Measurements from ENCODE around the gene MRTFB. TPM values are rescaled to one million over a fixed set of nuclear protein-coding genes. Genes with fewer than 3 reads are reported as not detected.

The MRTFB gene
- total RNA-seq, 4 donors from 2014 or later, result 17.1 to 77.8 (median 21.9) TPM

- peaks cover 0 to 1% (median under 1%) of the 10 kb centered on the region in 3 donors for H3K9me3 ChIP-seq
- H3K27me3 ChIP-seq, result no peaks in the 10 kb centered on the region
- no peak for DNase-seq
- H3K4me3 ChIP-seq, result no peak overlapping the region
- no peaks in the 10 kb centered on the region for H3K36me3 ChIP-seq
- intact Hi-C loops (cut with DNase I), result no loop called here
- WGBS, 2 donors, result 77 to 78% methylated on average over 3 to 7 of the region's 7 CpGs
- no peak overlapping the region for H3K27ac ChIP-seq
- TF ChIP-seq POLR2A (IDR thresholded peaks at IDR 0.05) (no peak), CTCF (IDR thresholded peaks at IDR 0.05) (no peak)
- peaks cover 0 to 22% (median 0%) of the 10 kb centered on the region in 3 donors for H3K4me1 ChIP-seq
Observed at GRCh38 chr16:14283786-14284185, 212.7 kb downstream of the MRTFB start.

- no peaks in the 10 kb centered on the region for H3K36me3 ChIP-seq
- H3K27me3 ChIP-seq, result no peaks in the 10 kb centered on the region
- no peak for DNase-seq
- TF ChIP-seq POLR2A (IDR thresholded peaks at IDR 0.05), result no peak
- no peak for TF ChIP-seq CTCF (IDR thresholded peaks at IDR 0.05)
- WGBS, 2 donors, result 72 to 76% methylated on average over 5 of the region's 5 CpGs
- H3K4me1 ChIP-seq, result peaks cover 0 to 22% (median 0%) of the 10 kb centered on the region in 3 donors
- no peak overlapping the region for H3K27ac ChIP-seq
- intact Hi-C loops (cut with DNase I), result no loop called here
- H3K4me3 ChIP-seq, result no peak overlapping the region
- peaks cover 0 to 7% (median 7%) of the 10 kb centered on the region in 3 donors for H3K9me3 ChIP-seq
Observed at GRCh38 chr16:14284371-14284770, 213.3 kb downstream of the MRTFB start.

GRCh38 chr16:14284930-14285512 is 213.9 kb downstream of the MRTFB start:
- no peak for DNase-seq
- 0% methylated on average over 15 of the region's 23 CpGs for WGBS, 2 donors
- Histone ChIP-seq H3K27ac (peak overlapping the region; percentile 83 to 93 (median 88)), H3K36me3 (no peaks in the 10 kb centered on the region), H3K4me3 (peak overlapping the region; percentile 71 to 80 (median 76)), H3K4me1 (peaks cover 0 to 22% (median 0%) of the 10 kb centered on the region in 3 donors), H3K27me3 (no peaks in the 10 kb centered on the region), H3K9me3 (peaks cover 5 to 13% (median 13%) of the 10 kb centered on the region in 3 donors)
- intact Hi-C loops (cut with DNase I), result no loop called here
- TF ChIP-seq POLR2A (IDR thresholded peaks at IDR 0.05) (no peak), CTCF (IDR thresholded peaks at IDR 0.05) (peak in 4 of 6 experiments; percentile 8 to 42 (median 33))

GRCh38 chr16:14285513-14286367 is 214.6 kb downstream of the MRTFB start:
- H3K36me3 ChIP-seq, result no peaks in the 10 kb centered on the region
- intact Hi-C loops (cut with DNase I), result no loop called here
- H3K27ac ChIP-seq, result peak overlapping the region; percentile 83 to 93 (median 88)
- H3K9me3 ChIP-seq, result peaks cover 5 to 13% (median 13%) of the 10 kb centered on the region in 3 donors
- H3K4me1 ChIP-seq, result peaks cover 0 to 22% (median 0%) of the 10 kb centered on the region in 3 donors
- DNase-seq, result no peak
- H3K27me3 ChIP-seq, result no peaks in the 10 kb centered on the region
- TF ChIP-seq CTCF (IDR thresholded peaks at IDR 0.05) (peak in 1 of 6 experiments; percentile 8), POLR2A (IDR thresholded peaks at IDR 0.05) (peak in 2 of 4 donors; percentile 19 to 51)
- H3K4me3 ChIP-seq, result peak overlapping the region; percentile 71 to 80 (median 76)
- WGBS, 2 donors, result 1 to 2% methylated on average over 11 to 12 of the region's 72 CpGs
